Activated B cell treated with CpG ODN at 0.5 μM for 24 hours (primary cell): ENCODE measurements around the gene GMEB2. TPM values are rescaled to one million over a fixed set of nuclear protein-coding genes. Genes with fewer than 3 reads are reported as not detected.

Source experiments
- ATAC-seq: fragments of 200-7000 bp; cut with Tn5 transposase; one replicate; pipeline ENCODE4 v1.10.0; 2021; ENCODE audit warnings: low read depth, mild to moderate bottlenecking, moderate library complexity
- CTCF ChIA-PET: fragments of 350-600 bp; sonication (Branson Sonifier 250); formaldehyde crosslinking; loops from one replicate; lab custom pipeline; 2021; ENCODE audit warnings: antibody characterized with exemption; lab: Charles Lee
- POLR2A ChIA-PET: fragments of 350-600 bp; sonication (Branson Sonifier 250); formaldehyde crosslinking; loops from one replicate; lab custom pipeline; 2021; ENCODE audit warnings: antibody characterized with exemption; lab: Charles Lee
- DNase-seq: peaks from one replicate; pipeline ENCODE4 v3.0.0; 2022
- H3K27ac Mint-ChIP-seq: one replicate; pipeline ENCODE4 v1.8.0; 2020; ENCODE audit warnings: mixed read lengths
- H3K27me3 Mint-ChIP-seq: one replicate; pipeline ENCODE4 v1.8.0; 2021; ENCODE audit warnings: mixed read lengths
- H3K36me3 Mint-ChIP-seq: one replicate; pipeline ENCODE4 v1.8.0; 2021; ENCODE audit warnings: low read depth, mixed read lengths
- H3K4me1 Mint-ChIP-seq: one replicate; pipeline ENCODE4 v1.8.0; 2021; ENCODE audit warnings: mixed read lengths
- H3K4me3 Mint-ChIP-seq: one replicate; pipeline ENCODE4 v1.8.0; 2020; ENCODE audit warnings: mild to moderate bottlenecking, mixed read lengths
- H3K9me3 Mint-ChIP-seq: one replicate; pipeline ENCODE4 v1.8.0; 2020; ENCODE audit warnings: mixed read lengths
- intact Hi-C: fragments of 100-400 bp; cut with micrococcal nuclease; formaldehyde crosslinking; loops from one replicate; pipeline ENCODE4 v1.15.1; 2024
- total RNA-seq: library from RNA; stranded (reverse); gene quantifications from 2 replicates; pipeline ENCODE4 v1.2.3, GENCODE V29; 2022
- TF ChIP-seq, protein P1 (sequence below): fragments of 200-600 bp; IDR thresholded peaks from one replicate; pipeline ENCODE4 v1.8.0; 2022; ENCODE audit warnings: antibody characterized with exemption, mild to moderate bottlenecking

GMEB2 gene
- total RNA-seq, 1 donor from 2014 or later: 16.9 TPM

DNA sequence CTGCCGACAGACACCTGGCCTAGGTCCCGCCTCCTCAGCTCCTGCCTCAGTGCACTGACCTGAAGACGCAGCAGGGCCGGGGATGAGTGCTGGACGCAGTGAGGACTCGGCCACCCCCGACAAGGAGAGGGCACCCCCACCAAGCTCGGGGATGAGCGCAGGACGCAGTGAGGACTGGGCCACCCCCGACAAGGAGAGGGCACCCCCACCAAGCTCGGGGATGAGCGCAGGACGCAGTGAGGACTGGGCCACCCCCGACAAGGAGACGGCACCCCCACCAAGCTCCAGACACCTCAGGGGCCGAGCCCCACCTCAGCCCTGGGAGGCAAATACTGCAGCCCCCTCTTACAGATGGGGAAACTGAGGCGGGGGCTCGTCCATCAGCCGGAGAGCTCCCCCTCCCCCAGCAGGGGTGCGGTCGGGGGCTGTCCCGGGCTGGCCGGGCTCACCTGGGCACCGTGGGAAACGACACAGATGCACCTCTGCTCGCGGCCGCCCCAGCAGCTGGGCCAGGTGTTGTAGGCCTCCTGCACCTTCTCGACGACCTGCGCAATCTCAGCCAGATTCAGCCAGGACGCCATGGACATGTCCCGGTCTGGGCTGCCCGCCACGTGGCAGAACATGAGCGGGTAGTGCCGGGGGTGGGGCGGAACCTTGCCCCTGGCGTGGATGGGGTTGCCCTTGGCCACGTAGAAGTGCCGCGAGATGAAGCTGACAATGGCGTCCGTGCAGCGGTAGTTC lies 60.3 kb downstream of the GMEB2 start:
- DNase-seq (no peak), ATAC-seq (no peak)
- Mint-ChIP-seq H3K9me3 (no peaks in the 10 kb centered on the region), H3K27me3 (no peaks in the 10 kb centered on the region), H3K4me1 (peaks cover 31% of the 10 kb centered on the region), H3K36me3 (peaks cover 8% of the 10 kb centered on the region), H3K27ac (no peak overlapping the region), H3K4me3 (no peak overlapping the region)
- ChIA-PET POLR2A (interaction anchor here (0.7 to 3.9 kb wide), 9 partner anchors 11 to 589 kb away, joined by 3 to 23 read pairs (median 6); partner anchors contain the start of genes FNDC11, PTK6 and UCKL1), CTCF (interaction anchor here (1.6 kb wide), 1 partner anchor 29 kb away, joined by 6 read pairs; the partner anchor contains the start of gene PTK6)
- TF ChIP-seq, protein P1, sequence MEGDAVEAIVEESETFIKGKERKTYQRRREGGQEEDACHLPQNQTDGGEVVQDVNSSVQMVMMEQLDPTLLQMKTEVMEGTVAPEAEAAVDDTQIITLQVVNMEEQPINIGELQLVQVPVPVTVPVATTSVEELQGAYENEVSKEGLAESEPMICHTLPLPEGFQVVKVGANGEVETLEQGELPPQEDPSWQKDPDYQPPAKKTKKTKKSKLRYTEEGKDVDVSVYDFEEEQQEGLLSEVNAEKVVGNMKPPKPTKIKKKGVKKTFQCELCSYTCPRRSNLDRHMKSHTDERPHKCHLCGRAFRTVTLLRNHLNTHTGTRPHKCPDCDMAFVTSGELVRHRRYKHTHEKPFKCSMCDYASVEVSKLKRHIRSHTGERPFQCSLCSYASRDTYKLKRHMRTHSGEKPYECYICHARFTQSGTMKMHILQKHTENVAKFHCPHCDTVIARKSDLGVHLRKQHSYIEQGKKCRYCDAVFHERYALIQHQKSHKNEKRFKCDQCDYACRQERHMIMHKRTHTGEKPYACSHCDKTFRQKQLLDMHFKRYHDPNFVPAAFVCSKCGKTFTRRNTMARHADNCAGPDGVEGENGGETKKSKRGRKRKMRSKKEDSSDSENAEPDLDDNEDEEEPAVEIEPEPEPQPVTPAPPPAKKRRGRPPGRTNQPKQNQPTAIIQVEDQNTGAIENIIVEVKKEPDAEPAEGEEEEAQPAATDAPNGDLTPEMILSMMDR: no peak
- intact Hi-C loops: loop anchor here (1.0 to 5.0 kb wide), 3 partner anchors 12 to 61 kb away; partner anchors contain the start of genes FNDC11 and GMEB2

DNA sequence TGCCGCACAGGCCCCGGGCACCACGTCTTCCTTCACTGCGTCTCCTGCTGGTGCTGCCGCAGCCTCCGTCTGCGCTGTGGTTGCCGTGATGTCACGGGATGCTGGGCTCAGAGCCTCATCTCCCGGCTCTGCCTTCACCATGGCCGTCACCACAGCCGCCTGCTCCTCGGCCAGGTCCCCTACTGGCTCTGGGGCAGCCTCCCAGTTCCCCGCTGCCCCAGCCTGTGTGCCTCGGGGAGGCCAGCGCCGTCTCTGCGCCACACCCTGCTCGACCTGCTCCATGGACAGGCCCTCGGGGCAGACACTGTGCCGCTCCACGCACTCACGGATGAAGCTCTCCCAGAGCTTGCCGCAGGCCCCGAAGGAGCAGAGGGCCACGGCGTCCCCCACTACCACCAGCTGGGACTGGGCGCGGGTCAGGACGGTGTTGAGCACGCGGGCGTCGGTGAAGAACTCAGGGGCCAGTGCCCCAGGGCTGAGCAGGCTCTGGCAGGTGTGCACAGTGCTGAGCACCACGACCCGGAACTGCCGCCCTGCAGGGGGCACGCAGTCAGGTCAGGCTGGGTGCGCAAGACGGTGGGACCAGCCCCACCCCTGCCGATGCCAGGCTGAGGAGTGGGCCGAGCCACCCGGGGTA lies 61.1 kb downstream of the GMEB2 start:
- TF ChIP-seq, protein P1: no peak
- DNase-seq (no peak), ATAC-seq (no peak)
- Mint-ChIP-seq H3K4me1 (peaks cover 31% of the 10 kb centered on the region), H3K9me3 (no peaks in the 10 kb centered on the region), H3K36me3 (peaks cover 14% of the 10 kb centered on the region), H3K27me3 (no peaks in the 10 kb centered on the region), H3K4me3 (no peak overlapping the region), H3K27ac (no peak overlapping the region)
- CTCF ChIA-PET: no interaction called here
- POLR2A ChIA-PET: interaction anchor here (0.6 to 3.9 kb wide), 6 partner anchors 10 to 78 kb away, joined by 3 to 23 read pairs (median 5); partner anchors contain the start of genes FNDC11 and PTK6
- intact Hi-C loops: loop anchor here (5.0 kb wide), 1 partner anchor 61 kb away; the partner anchor contains the start of gene GMEB2

DNA sequence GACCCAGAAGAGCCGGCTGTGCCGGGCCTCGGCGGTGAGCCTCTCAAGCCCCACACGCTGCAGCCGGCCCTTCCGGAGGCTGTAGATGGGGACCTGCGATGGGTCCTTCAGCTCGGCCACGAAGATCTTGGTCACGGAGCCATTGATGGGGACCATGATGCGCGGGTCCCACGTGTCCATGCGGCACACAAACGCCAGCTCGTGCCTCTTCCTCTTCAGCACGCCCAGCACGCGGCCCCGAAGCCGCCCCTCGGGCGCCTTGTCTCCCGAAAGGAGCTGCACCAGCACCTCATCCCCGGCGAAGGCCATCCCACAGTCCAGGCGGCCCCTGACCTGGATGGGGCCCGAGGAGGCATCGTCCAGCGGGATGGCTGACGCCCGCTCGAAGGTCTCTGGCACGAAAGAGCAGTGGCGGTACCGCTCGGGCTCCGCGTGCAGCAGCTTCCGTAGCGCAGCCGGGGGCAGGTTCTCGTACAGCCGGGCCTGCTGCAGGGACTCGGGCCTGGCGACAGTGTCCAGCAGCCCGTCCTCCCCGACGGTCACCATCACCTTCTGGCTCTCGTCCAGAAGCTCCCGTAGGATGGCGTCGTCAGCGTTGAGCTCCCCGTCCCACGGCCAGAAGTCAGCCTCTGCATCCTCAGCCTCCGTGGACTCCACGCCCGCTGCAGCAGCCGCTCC lies 61.7 kb downstream of the GMEB2 start:
- no peak for DNase-seq
- peaks cover 33% of the 10 kb centered on the region for H3K4me1 Mint-ChIP-seq
- H3K9me3 Mint-ChIP-seq: no peaks in the 10 kb centered on the region
- no peaks in the 10 kb centered on the region for H3K27me3 Mint-ChIP-seq
- ATAC-seq: no peak
- H3K4me3 Mint-ChIP-seq: no peak overlapping the region
- H3K27ac Mint-ChIP-seq: no peak overlapping the region
- POLR2A ChIA-PET: interaction anchor here (0.6 to 1.4 kb wide), 3 partner anchors 10 to 147 kb away, joined by 3 to 5 read pairs (median 3); no protein-coding TSS in a partner anchor
- TF ChIP-seq, protein P1: no peak
- intact Hi-C loops: loop anchor here (5.0 kb wide), 1 partner anchor 62 kb away; the partner anchor contains the start of gene GMEB2
- CTCF ChIA-PET: no interaction called here
- peaks cover 21% of the 10 kb centered on the region for H3K36me3 Mint-ChIP-seq

DNA sequence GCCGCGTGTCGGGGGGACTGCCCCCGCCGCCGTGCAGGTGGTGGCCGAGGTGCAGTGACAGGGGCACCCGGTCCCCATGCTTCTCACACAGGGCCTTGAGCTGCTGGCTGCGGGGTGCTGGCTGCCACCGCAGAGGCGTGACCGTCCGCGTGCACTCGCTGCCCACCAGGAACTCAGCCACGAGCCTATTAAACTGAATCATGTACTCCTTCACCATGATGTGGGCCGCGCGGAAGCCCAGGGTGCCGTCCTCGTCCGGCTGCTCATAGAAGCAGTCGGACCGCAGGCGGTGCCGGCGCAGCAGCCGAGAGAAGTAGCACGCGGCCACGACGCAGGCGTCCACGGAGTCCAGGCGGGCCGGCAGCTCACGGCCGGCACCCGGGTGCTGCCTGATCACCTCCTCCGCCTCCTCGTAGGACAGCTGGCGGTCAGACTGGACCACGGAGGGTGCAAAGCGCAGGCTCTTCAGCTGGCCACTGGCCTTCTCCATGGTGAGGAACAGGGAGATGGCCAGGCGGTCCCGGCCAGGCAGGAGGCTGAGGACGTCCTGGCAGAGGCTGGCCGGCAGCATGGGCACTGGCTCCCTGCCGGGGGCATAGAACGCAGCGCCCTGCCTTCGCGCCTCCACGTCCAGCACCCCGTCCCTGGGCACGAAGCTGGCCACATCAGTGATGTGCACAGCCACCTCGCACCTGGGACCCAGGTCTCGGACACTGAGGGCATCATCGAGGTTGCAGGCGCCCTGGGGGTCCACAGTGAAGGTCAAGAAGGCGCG lies 62.7 kb downstream of the GMEB2 start:
- no peak overlapping the region for H3K4me3 Mint-ChIP-seq
- H3K27ac Mint-ChIP-seq: no peak overlapping the region
- POLR2A ChIA-PET: interaction anchor here (1.4 to 1.9 kb wide), 2 partner anchors 9 to 10 kb away, joined by 5 to 9 read pairs; no protein-coding TSS in a partner anchor
- H3K4me1 Mint-ChIP-seq: peaks cover 27% of the 10 kb centered on the region
- TF ChIP-seq, protein P1: no peak
- intact Hi-C loops: no loop called here
- DNase-seq: no peak
- H3K9me3 Mint-ChIP-seq: no peaks in the 10 kb centered on the region
- H3K27me3 Mint-ChIP-seq: no peaks in the 10 kb centered on the region
- CTCF ChIA-PET: no interaction called here
- ATAC-seq: no peak
- peaks cover 21% of the 10 kb centered on the region for H3K36me3 Mint-ChIP-seq
